ENCODE measurements around the gene RAB38.

DNA sequence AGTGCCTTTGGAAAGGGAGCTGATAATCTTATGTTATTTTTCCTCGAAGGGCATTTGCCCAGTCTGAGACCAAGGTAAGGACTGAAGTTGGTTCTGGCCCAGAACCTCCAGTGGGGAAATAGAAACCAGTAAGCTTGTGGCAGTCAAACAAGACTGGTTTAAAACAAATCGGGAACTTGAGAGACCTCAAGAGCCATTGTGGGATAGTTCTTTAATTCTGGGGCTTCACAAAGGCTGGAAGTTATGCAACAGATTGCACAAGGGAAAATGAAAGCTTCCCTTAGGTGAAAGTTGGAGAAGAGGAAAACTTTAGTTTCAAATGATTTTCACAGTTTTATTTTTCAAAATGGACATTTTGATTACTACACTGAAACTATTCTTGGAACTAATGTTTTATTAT, 33.5 kb upstream of the RAB38 start:
- no peak for TF ChIP-seq EP300 (IDR thresholded peaks at IDR 0.05; ENCODE audit: borderline replicate concordance)
- TF ChIP-seq RAD21 (IDR thresholded peaks at IDR 0.05; ENCODE audit: low read depth): no peak
- TF ChIP-seq TAF1 (IDR thresholded peaks at IDR 0.05; ENCODE audit: low read depth): no peak
- no peak for TF ChIP-seq USF1 (IDR thresholded peaks at IDR 0.05)
- TF ChIP-seq NFIC (IDR thresholded peaks at IDR 0.05): no peak
- no peak for TF ChIP-seq TCF12 (IDR thresholded peaks at IDR 0.05; ENCODE audit: low read depth)
- TF ChIP-seq REST (IDR thresholded peaks at IDR 0.05; ENCODE audit: low read depth): no peak
- TF ChIP-seq FOXM1 (IDR thresholded peaks at IDR 0.05; ENCODE audit: borderline replicate concordance, low read depth): no peak
- no peak for TF ChIP-seq EGR1 (IDR thresholded peaks at IDR 0.05)
- TF ChIP-seq YY1 (IDR thresholded peaks at IDR 0.05; ENCODE audit: low read depth): no peak

All from Ishikawa (cell line).